HepG2 (cell line): ENCODE measurements around the gene HNRNPR. TPM values are rescaled to one million over a fixed set of nuclear protein-coding genes. Genes with fewer than 3 reads are reported as not detected.
"Not testable (repeated sequence)": the region's sequence is repeated elsewhere in the genome, so short reads cannot be mapped to it uniquely, and the experiment has no call there.

Source experiments
- ATAC-seq: fragments of 200-7000 bp; cut with Tn5 transposase; 3 replicates; pipeline ENCODE4 v1.9.1; 2020; ENCODE audit warnings: mild to moderate bottlenecking, moderate library complexity
- BruUV-seq: library from RNA; stranded (reverse); fragments of 400-500 nt; replicated peaks from 2 replicates; lab custom pipeline; 2021; lab: Mats Ljungman, UMichigan
- CTCF ChIA-PET: fragments of 300-600 bp; formaldehyde crosslinking; extraction: SDS; loops from one replicate; lab custom pipeline; 2021; ENCODE audit warnings: low total read pairs, inconsistent platforms, low intra/inter-chr PET ratio; lab: Yijun Ruan, JAX
- POLR2A ChIA-PET: fragments of 350-600 bp; sonication (Branson Sonifier 250); formaldehyde crosslinking; loops from one replicate; lab custom pipeline; 2020; ENCODE audit warnings: antibody characterized with exemption, inconsistent platforms; lab: Yijun Ruan, JAX
- DNase-seq: peaks from one replicate; pipeline ENCODE4 v3.0.0-alpha.2; 2015; ENCODE audit warnings: low spot score
- FAIRE-seq: peaks from 3 replicates; lab custom pipeline; 2011; peaks lifted over from hg19 to GRCh38; lab: Jason Lieb, UNC
- H2AFZ ChIP-seq: one replicate; pipeline ENCODE4 v1.6.1; 2011; ENCODE audit warnings: low read length, inconsistent platforms
- H3K27ac ChIP-seq: fragments of 300-600 bp; 3 replicates; pipeline ENCODE4 v1.8.0; 2011; ENCODE audit warnings: mixed run types, mild to moderate bottlenecking, mixed read lengths, low read length, inconsistent platforms; ENCODE audit not compliant: insufficient read depth; ENCODE audit errors: extremely low read length
- H3K27me3 ChIP-seq, 2 experiments: fragments of 200-600 bp in 1 of 2; 2 replicates in 1 of 2; 3 replicates in 1 of 2; pipeline versions ENCODE4 v1.6.0 to v1.8.0; 2011; ENCODE audit warnings: low read length in 2 of 2, mild to moderate bottlenecking in 2 of 2, moderate library complexity in 2 of 2, inconsistent platforms in 1 of 2; ENCODE audit not compliant: insufficient read depth in 2 of 2, control insufficient read depth in 1 of 2
- H3K36me3 ChIP-seq, 2 experiments: fragments of 200-600 bp in 1 of 2; replicated peaks in 1 of 2; 2 replicates in 1 of 2; 3 replicates in 1 of 2; pipeline versions ENCODE4 v1.5.1 to v1.8.0; 2011; ENCODE audit warnings: low read length in 2 of 2, inconsistent platforms in 1 of 2; ENCODE audit not compliant: insufficient read depth in 2 of 2, control insufficient read depth in 1 of 2
- H3K4me1 ChIP-seq: 2 replicates; pipeline ENCODE4 v1.5.1; 2012; ENCODE audit warnings: low read length, inconsistent platforms; ENCODE audit not compliant: insufficient read depth
- H3K4me2 ChIP-seq: 2 replicates; pipeline ENCODE4 v1.6.0; 2011; ENCODE audit warnings: low read depth, low read length, inconsistent platforms
- H3K4me3 ChIP-seq, 3 experiments: fragments of 200-600 bp in 1 of 3; sonication (generic), shearing (Covaris generic) in 1 of 3; replicated peaks in 1 of 3; 2 replicates each; pipeline ENCODE4 v1.5.1; 2011 to 2016; ENCODE audit warnings: low read length in 3 of 3, inconsistent platforms in 2 of 3, low read depth in 2 of 3, mild to moderate bottlenecking in 2 of 3, control low read depth in 1 of 3, mixed read lengths in 1 of 3; ENCODE audit not compliant: insufficient read depth in 1 of 3
- H3K79me2 ChIP-seq: one replicate; pipeline ENCODE4 v1.6.1; 2011; ENCODE audit warnings: low read length, inconsistent platforms; ENCODE audit not compliant: insufficient read depth
- H3K9ac ChIP-seq: 2 replicates; pipeline ENCODE4 v1.6.0; 2011; ENCODE audit warnings: mild to moderate bottlenecking, low read depth, low read length, inconsistent platforms; ENCODE audit not compliant: insufficient read depth
- H3K9me3 ChIP-seq: 2 replicates; pipeline ENCODE4 v1.5.1; 2012; ENCODE audit warnings: mild to moderate bottlenecking, low read length
- H4K20me1 ChIP-seq: 2 replicates; pipeline ENCODE4 v1.6.0; 2011; ENCODE audit warnings: inconsistent platforms, mild to moderate bottlenecking, low read length, moderate library complexity; ENCODE audit not compliant: insufficient read depth
- RBM22 ChIP-seq: fragments of 200-400 bp; formaldehyde crosslinking; optimal IDR thresholded peaks from 2 replicates; pipeline ENCODE3; 2017; ENCODE audit warnings: mild to moderate bottlenecking, low read length, moderate library complexity
- ZKSCAN8 ChIP-seq: IDR thresholded peaks from 2 replicates; pipeline ENCODE4 v1.6.1; 2016; ENCODE audit warnings: borderline replicate concordance, missing genetic modification reagents, missing compliant biosample characterization
- WGBS: methylation state at CpG from one replicate; pipeline ENCODE4 v1.1.6; 2017; ENCODE audit warnings: low lambda C conversion rate; 5-methylcytosine and 5-hydroxymethylcytosine counted together
- in situ Hi-C: cut with HindIII; loops from 2 replicates; pipeline ENCODE4 v1.10.0; 2017; ENCODE audit warnings: low pct_unique_long_range_greater_than_20kb; ENCODE audit not compliant: extremely low pct_ligation_motif_present
- intact Hi-C: fragments of 100-400 bp; cut with micrococcal nuclease; formaldehyde crosslinking; loops from one replicate; pipeline ENCODE4 v1.10.0; 2022; ENCODE audit not compliant: unreplicated experiment
- polyA plus RNA-seq, 8 experiments: library from polyadenylated mRNA; depleted of rRNA in 3 of 8; stranded (reverse) in 7 of 8; unstranded in 1 of 8; fragments of >200 nt; fragmentation: Illumina TruSeq in 4 of 8; extraction: Trizol in 4 of 8; gene quantifications; 2 replicates each; pipeline versions ENCODE4 v1.2.1 to v1.2.3, GENCODE V29; 2011 to 2016; ENCODE audit warnings: low read depth in 4 of 8, missing spikeins in 1 of 8, mixed read lengths in 1 of 8; ENCODE audit not compliant: insufficient read depth in 1 of 8
- total RNA-seq, 5 experiments: library from RNA; depleted of rRNA; stranded (reverse); fragments of >200 nt; fragmentation: Illumina TruSeq; extraction: Trizol; gene quantifications; 2 replicates each; pipeline ENCODE4 v1.2.3, GENCODE V29; 2016; ENCODE audit warnings: low read depth in 1 of 5

HNRNPR gene
- total and polyA plus RNA-seq, 2 of the 13 experiments (the other 11 are each of a cell fraction or from before 2014, with no cell fraction given), result 133 to 216 TPM

GRCh38 chr1:23380719-23381118 is 36.6 kb upstream of the HNRNPR start:
- in situ Hi-C loops, result no loop called here
- 75% methylated on average over 5 of the region's 5 CpGs for WGBS
- no peak overlapping the region for H3K27ac ChIP-seq
- H3K4me1 ChIP-seq, result peaks cover 36% of the 10 kb centered on the region
- DNase-seq, result no peak
- no peak for FAIRE-seq
- POLR2A ChIA-PET, result interaction anchor here (1.1 kb wide), 1 partner anchor 11 kb away, joined by 3 read pairs; the partner anchor contains the start of gene ZNF436
- H3K4me2 ChIP-seq, result no peak overlapping the region
- intact Hi-C loops, result no loop called here
- H3K36me3 ChIP-seq, result peaks cover 7 to 23% of the 10 kb centered on the region in 2 experiments; a peak in 4 of 5 replicates
- CTCF ChIA-PET, result no interaction called here
- H3K9me3 ChIP-seq, result no peaks in the 10 kb centered on the region
- ATAC-seq, result no peak
- BruUV-seq, result no TSS peak
- H3K79me2 ChIP-seq, result no peaks in the 10 kb centered on the region
- H3K4me3 ChIP-seq, result no peak overlapping the region
- no peaks in the 10 kb centered on the region for H3K27me3 ChIP-seq
- H3K9ac ChIP-seq, result no peak overlapping the region
- no peaks in the 10 kb centered on the region for H4K20me1 ChIP-seq
- TF ChIP-seq ZKSCAN8 (CRISPR knock-in tag), result no peak
- TF ChIP-seq RBM22, result peak; percentile 40
- no peak overlapping the region for H2AFZ ChIP-seq

GRCh38 chr1:23380236-23380635 is 36.2 kb upstream of the HNRNPR start:
- POLR2A ChIA-PET, result interaction anchor here (0.7 to 1.1 kb wide), 2 partner anchors 11 to 36 kb away, joined by 3 to 4 read pairs; partner anchors contain the start of genes HNRNPR and ZNF436
- in situ Hi-C loops, DNase-seq, H3K79me2 ChIP-seq, CTCF ChIA-PET, H3K4me2 ChIP-seq, FAIRE-seq, H3K27me3 ChIP-seq, H4K20me1 ChIP-seq, ATAC-seq, H3K27ac ChIP-seq, H2AFZ ChIP-seq, BruUV-seq, H3K9ac ChIP-seq, H3K4me3 ChIP-seq, H3K9me3 ChIP-seq, intact Hi-C loops: not testable (repeated sequence)
- Histone ChIP-seq H3K4me1 (peaks cover 34% of the 10 kb centered on the region), H3K36me3 (peaks cover 6 to 23% of the 10 kb centered on the region in 2 experiments; a peak in 4 of 5 replicates)
- WGBS, result 69% methylated on average over 4 of the region's 4 CpGs
